ENCODE data around the gene SLC18B1. TPM values are rescaled to one million over a fixed set of nuclear protein-coding genes. Genes with fewer than 3 reads are reported as not detected.

SLC18B1 gene
- total RNA-seq, 3 donors from 2014 or later = 3.8 to 4.5 (median 4.3) TPM

Other genes with a start within 250 kb of the SLC18B1 start
- not detected for gene TAAR8, start 246.0 kb downstream of the SLC18B1 start, total RNA-seq
- not detected for gene TAAR6, start 228.3 kb downstream of the SLC18B1 start, total RNA-seq
- not detected for gene TAAR5, start 208.9 kb downstream of the SLC18B1 start, total RNA-seq
- not detected for gene TAAR2, start 174.4 kb downstream of the SLC18B1 start, total RNA-seq
- gene TAAR1, start 139.5 kb downstream of the SLC18B1 start, total RNA-seq = not detected
- not detected for gene VNN1, start 84.6 kb downstream of the SLC18B1 start, total RNA-seq
- gene VNN2, start 40.7 kb downstream of the SLC18B1 start, total RNA-seq = 1 to 10 TPM in 2 of 3 donors, under 1 TPM in 1; 0.76 to 1.4 (median 1.2) TPM
- gene RPS12, start 15.9 kb upstream of the SLC18B1 start, total RNA-seq = 1,000 to 10,000 TPM; 1,815 to 1,961 (median 1,864) TPM